DOHH2 (cell line): Measurements from ENCODE around the gene TDRD10.
A peak's percentile ranks its signal among the peaks of the same experiment; 100 is the strongest.

Source experiments
- H3F3A ChIP-seq: fragments of 200-600 bp; sonication (generic), shearing (Covaris generic); 2 replicates; pipeline ENCODE4 v1.6.0; 2016; ENCODE audit warnings: antibody characterized with exemption, mild to moderate bottlenecking; ENCODE audit not compliant: control insufficient read depth, insufficient read depth
- H3K27ac ChIP-seq: fragments of 200-600 bp; sonication (generic); 2 replicates; pipeline ENCODE4 v1.5.1; 2014; ENCODE audit warnings: low read depth, mild to moderate bottlenecking, low read length, moderate library complexity
- H3K27me3 ChIP-seq: fragments of 200-600 bp; sonication (generic); 2 replicates; pipeline ENCODE4 v1.6.1; 2014; ENCODE audit warnings: mild to moderate bottlenecking, low read length, mixed read lengths; ENCODE audit not compliant: control insufficient read depth
- H3K36me3 ChIP-seq: fragments of 200-600 bp; sonication (generic); 2 replicates; pipeline ENCODE4 v1.6.1; 2014; ENCODE audit warnings: mild to moderate bottlenecking, low read length, moderate library complexity, mixed read lengths; ENCODE audit not compliant: control insufficient read depth
- H3K4me1 ChIP-seq: fragments of 200-600 bp; sonication (generic); 2 replicates; pipeline ENCODE4 v1.6.1; 2014; ENCODE audit warnings: mild to moderate bottlenecking, low read length, mixed read lengths; ENCODE audit not compliant: control insufficient read depth
- H3K4me2 ChIP-seq: fragments of 200-600 bp; sonication (generic); 2 replicates; pipeline ENCODE4 v1.6.0; 2014; ENCODE audit warnings: mild to moderate bottlenecking, low read length, moderate library complexity
- H3K4me3 ChIP-seq: fragments of 200-600 bp; sonication (generic); 2 replicates; pipeline ENCODE4 v1.5.1; 2014; ENCODE audit warnings: mild to moderate bottlenecking, low read length, mixed read lengths
- H3K79me2 ChIP-seq: fragments of 200-600 bp; sonication (generic); 2 replicates; pipeline ENCODE4 v1.6.1; 2014; ENCODE audit warnings: mild to moderate bottlenecking, low read length, mixed read lengths; ENCODE audit not compliant: control insufficient read depth
- H3K9me2 ChIP-seq: fragments of 200-600 bp; sonication (generic); replicated peaks from 2 replicates; pipeline ENCODE4 v1.6.1; 2014; ENCODE audit warnings: mild to moderate bottlenecking, low read length, mixed read lengths; ENCODE audit not compliant: control insufficient read depth
- H3K9me3 ChIP-seq: fragments of 200-600 bp; sonication (generic); 2 replicates; pipeline ENCODE4 v1.6.1; 2014; ENCODE audit warnings: antibody characterized with exemption, low read length, mixed read lengths; ENCODE audit not compliant: control insufficient read depth, insufficient read depth
- H4K20me1 ChIP-seq: fragments of 200-600 bp; sonication (generic); 2 replicates; pipeline ENCODE4 v1.6.0; 2014; ENCODE audit warnings: low read depth, mild to moderate bottlenecking, antibody characterized with exemption, low read length, moderate library complexity; ENCODE audit not compliant: control insufficient read depth, insufficient read depth
- EZH2phosphoT487 ChIP-seq: fragments of 200-600 bp; sonication (generic); IDR thresholded peaks from 2 replicates; pipeline ENCODE4 v1.6.1; 2017; ENCODE audit warnings: borderline replicate concordance, mild to moderate bottlenecking, antibody characterized with exemption, low read length, moderate library complexity, mixed read lengths
- TF ChIP-seq, protein P1 (sequence below): fragments of 200-600 bp; sonication (generic); IDR thresholded peaks from one replicate; pipeline ENCODE4 v1.5.1; 2014; ENCODE audit warnings: antibody characterized with exemption, mild to moderate bottlenecking, low read depth, low read length; ENCODE audit not compliant: poor library complexity, severe bottlenecking

Gene TDRD10

DNA sequence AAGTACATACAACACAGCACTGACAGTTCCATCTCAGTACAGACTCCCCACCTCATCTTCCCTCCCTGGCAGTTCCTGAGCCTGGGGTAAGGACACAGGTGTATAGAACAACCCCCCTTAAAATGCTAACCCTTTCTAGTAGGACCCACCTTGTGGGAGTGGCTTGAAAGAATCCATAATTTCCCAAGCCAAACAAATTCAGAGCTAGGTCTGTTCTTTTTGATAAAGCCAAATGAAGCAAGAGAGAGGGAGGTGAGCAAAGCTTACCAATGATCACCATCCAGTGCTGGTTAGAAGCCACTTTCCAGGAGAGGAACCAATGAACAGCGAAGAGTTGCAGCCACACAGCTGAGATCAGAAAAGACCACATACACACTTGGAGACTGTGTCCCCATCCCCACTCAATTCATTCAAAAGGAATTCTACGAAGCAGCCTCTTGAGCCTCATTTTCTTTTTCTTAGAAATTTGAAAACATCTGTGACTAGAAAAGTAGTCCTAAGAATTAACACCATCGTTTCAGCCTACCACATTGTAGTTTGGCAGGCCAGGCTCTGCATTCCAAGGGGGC, 47.3 kb downstream of the TDRD10 start:
- Histone ChIP-seq H4K20me1 (peaks cover 7% of the 10 kb centered on the region; the same call in 1 of the 2 replicates), H3K79me2 (no peaks in the 10 kb centered on the region), H3K27me3 (no peaks in the 10 kb centered on the region), H3K4me2 (peak overlapping the region; percentile 5; the same call in 1 of the 2 replicates), H3K9me3 (no peaks in the 10 kb centered on the region), H3K27ac (no peak overlapping the region), H3K4me3 (no peak overlapping the region), H3K4me1 (no peaks in the 10 kb centered on the region), H3K9me2 (no peaks in the 10 kb centered on the region), H3F3A (peaks cover 17% of the 10 kb centered on the region; the same call in 1 of the 2 replicates), H3K36me3 (peaks cover 64% of the 10 kb centered on the region)
- TF ChIP-seq, protein P1, sequence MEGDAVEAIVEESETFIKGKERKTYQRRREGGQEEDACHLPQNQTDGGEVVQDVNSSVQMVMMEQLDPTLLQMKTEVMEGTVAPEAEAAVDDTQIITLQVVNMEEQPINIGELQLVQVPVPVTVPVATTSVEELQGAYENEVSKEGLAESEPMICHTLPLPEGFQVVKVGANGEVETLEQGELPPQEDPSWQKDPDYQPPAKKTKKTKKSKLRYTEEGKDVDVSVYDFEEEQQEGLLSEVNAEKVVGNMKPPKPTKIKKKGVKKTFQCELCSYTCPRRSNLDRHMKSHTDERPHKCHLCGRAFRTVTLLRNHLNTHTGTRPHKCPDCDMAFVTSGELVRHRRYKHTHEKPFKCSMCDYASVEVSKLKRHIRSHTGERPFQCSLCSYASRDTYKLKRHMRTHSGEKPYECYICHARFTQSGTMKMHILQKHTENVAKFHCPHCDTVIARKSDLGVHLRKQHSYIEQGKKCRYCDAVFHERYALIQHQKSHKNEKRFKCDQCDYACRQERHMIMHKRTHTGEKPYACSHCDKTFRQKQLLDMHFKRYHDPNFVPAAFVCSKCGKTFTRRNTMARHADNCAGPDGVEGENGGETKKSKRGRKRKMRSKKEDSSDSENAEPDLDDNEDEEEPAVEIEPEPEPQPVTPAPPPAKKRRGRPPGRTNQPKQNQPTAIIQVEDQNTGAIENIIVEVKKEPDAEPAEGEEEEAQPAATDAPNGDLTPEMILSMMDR = no peak
- TF ChIP-seq EZH2phosphoT487 = no peak

DNA sequence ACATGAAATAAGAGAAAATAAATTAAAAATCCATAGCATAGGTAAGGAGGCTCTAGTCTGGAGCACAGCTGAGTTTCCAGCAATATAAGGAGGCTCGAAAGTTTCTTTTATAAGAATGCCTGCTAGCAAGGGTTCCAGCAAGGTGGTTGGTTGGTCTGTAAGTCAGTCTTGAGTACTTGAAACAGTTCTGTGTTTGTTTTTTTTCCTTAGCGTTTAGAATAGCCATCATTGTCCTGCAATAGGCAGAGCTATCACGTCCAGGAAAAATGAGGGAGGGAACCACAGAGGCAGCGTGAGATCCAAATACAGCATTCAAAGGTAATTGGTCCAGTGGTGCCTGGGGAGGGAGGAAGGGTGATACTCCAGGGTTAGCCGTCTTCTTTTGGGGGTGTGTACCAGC, 48.1 kb downstream of the TDRD10 start:
- Histone ChIP-seq H3K79me2 (peaks cover 1% of the 10 kb centered on the region), H3K4me2 (no peak overlapping the region), H3K9me3 (no peaks in the 10 kb centered on the region), H3K9me2 (no peaks in the 10 kb centered on the region), H3K27ac (no peak overlapping the region), H3K4me3 (no peak overlapping the region), H4K20me1 (peaks cover 7% of the 10 kb centered on the region; the same call in 1 of the 2 replicates), H3F3A (peaks cover 17% of the 10 kb centered on the region; the same call in 1 of the 2 replicates), H3K27me3 (no peaks in the 10 kb centered on the region), H3K4me1 (no peaks in the 10 kb centered on the region), H3K36me3 (peaks cover 72% of the 10 kb centered on the region)
- TF ChIP-seq EZH2phosphoT487 = no peak
- TF ChIP-seq, protein P1 = no peak

DNA sequence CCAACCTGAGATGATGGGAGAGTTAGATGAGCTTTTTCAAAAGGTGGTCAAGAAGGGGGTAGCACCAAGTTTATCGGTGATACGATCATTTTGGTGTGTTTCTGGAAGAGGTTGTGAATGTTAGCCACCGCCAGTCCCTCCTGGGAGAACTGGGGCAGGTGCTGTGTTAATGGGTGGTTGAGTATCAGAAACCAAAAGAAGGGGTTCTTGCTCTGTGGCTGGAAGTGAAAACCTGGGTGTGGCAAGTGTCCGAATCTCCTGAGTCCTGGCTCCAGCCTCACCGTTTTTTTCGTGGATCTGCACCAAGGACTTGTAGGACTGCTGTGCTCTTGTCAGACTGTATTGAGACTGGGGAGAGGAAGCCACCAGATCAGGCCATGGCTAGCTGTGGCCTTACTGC, 48.6 kb downstream of the TDRD10 start:
- peaks cover 17% of the 10 kb centered on the region; the same call in 1 of the 2 replicates for H3F3A ChIP-seq
- H3K4me1 ChIP-seq = no peaks in the 10 kb centered on the region
- H3K4me2 ChIP-seq = no peak overlapping the region
- TF ChIP-seq, protein P1 = no peak
- TF ChIP-seq EZH2phosphoT487 = no peak
- H3K79me2 ChIP-seq = peaks cover 7% of the 10 kb centered on the region
- H3K27ac ChIP-seq = no peak overlapping the region
- no peak overlapping the region for H3K4me3 ChIP-seq
- H3K27me3 ChIP-seq = no peaks in the 10 kb centered on the region
- H3K36me3 ChIP-seq = peaks cover 78% of the 10 kb centered on the region
- H4K20me1 ChIP-seq = peaks cover 7% of the 10 kb centered on the region; the same call in 1 of the 2 replicates
- no peaks in the 10 kb centered on the region for H3K9me2 ChIP-seq
- no peaks in the 10 kb centered on the region for H3K9me3 ChIP-seq
